ENCODE data around the gene SRP68.
"Not testable (repeated sequence)": the region's sequence is repeated elsewhere in the genome, so short reads cannot be mapped to it uniquely, and the experiment has no call there.

DNA sequence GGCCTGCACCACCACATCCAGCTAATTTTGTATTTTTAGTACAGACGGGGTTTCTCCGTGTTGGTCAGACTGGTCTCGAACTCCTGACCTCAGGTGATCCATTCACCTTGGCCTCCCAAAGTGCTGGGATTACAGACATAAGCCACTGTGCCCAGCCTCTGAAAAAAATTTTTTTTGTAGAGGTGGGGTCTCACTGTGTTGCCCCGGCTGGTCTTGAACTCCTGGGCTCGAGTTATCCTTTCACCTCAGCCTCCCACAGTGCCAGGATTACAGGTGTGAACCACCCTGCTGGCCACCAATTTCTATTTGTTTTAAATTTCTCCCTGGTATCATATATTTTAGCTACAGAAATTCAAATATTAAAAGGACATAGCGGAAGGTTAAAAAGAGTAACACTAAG lies 14.1 kb downstream of the SRP68 start:
- TF ChIP-seq CTCF, POLR2A (IDR thresholded peaks at IDR 0.05): not testable (repeated sequence)

All from Peyer's patch (tissue), 4 donors.